IMR-90 (cell line): Measurements from ENCODE around the gene KCNQ5. TPM values are rescaled to one million over a fixed set of nuclear protein-coding genes. Genes with fewer than 3 reads are reported as not detected.
A peak's percentile ranks its signal among the peaks of the same experiment; 100 is the strongest.

Experiments used
- ATAC-seq: fragments of 200-7000 bp; cut with Tn5 transposase; 2 replicates; pipeline ENCODE4 v1.9.1; 2020; ENCODE audit warnings: low read depth, mild to moderate bottlenecking, moderate library complexity
- BruUV-seq: library from RNA; stranded (reverse); fragments of 400-500 nt; replicated peaks from 2 replicates; lab custom pipeline; 2021; lab: Mats Ljungman, UMichigan
- CTCF ChIA-PET: fragments of 300-600 bp; formaldehyde crosslinking; extraction: SDS; loops from one replicate; lab custom pipeline; 2021; ENCODE audit warnings: antibody characterized with exemption; lab: Yijun Ruan, JAX
- POLR2A ChIA-PET: fragments of 300-600 bp; sonication (Branson Sonifier 250); formaldehyde crosslinking; loops from one replicate; lab custom pipeline; 2022; ENCODE audit warnings: antibody characterized with exemption; ENCODE audit not compliant: unreplicated experiment; lab: Charles Lee
- DNase-seq: peaks from one replicate; pipeline ENCODE4 v3.0.0; 2013
- H2AFZ ChIP-seq: replicated peaks from 2 replicates; pipeline ENCODE3; 2013; ENCODE audit warnings: low read length, mild to moderate bottlenecking; ENCODE audit not compliant: poor library complexity
- H2AK5ac ChIP-seq: 2 replicates; pipeline ENCODE4 v1.6.1; 2013; ENCODE audit warnings: low read depth, low read length, inconsistent platforms
- H2AK9ac ChIP-seq: replicated peaks from 2 replicates; pipeline ENCODE3; 2013; ENCODE audit warnings: mild to moderate bottlenecking, low read depth, low read length, moderate library complexity; ENCODE audit not compliant: poor library complexity
- H2BK120ac ChIP-seq: 2 replicates; pipeline ENCODE4 v1.6.1; 2013; ENCODE audit warnings: low read depth, low read length, inconsistent platforms
- H2BK15ac ChIP-seq: 3 replicates; pipeline ENCODE4 v1.6.1; 2013; ENCODE audit warnings: low read depth, low read length, inconsistent platforms
- H2BK20ac ChIP-seq: 2 replicates; pipeline ENCODE4 v1.6.1; 2013; ENCODE audit warnings: low read depth, mild to moderate bottlenecking, inconsistent platforms, low read length, moderate library complexity
- H2BK5ac ChIP-seq: 2 replicates; pipeline ENCODE4 v1.6.1; 2013; ENCODE audit warnings: mild to moderate bottlenecking, low read depth, low read length, inconsistent platforms; ENCODE audit not compliant: poor library complexity, severe bottlenecking
- H3K14ac ChIP-seq: replicated peaks from 2 replicates; pipeline ENCODE4 v1.6.1; 2013; ENCODE audit warnings: low read depth, low read length, inconsistent platforms
- H3K18ac ChIP-seq: 2 replicates; pipeline ENCODE4 v1.6.1; 2013; ENCODE audit warnings: low read depth, low read length, control low read depth
- H3K23ac ChIP-seq: 2 replicates; pipeline ENCODE4 v1.6.1; 2013; ENCODE audit warnings: low read depth, low read length, inconsistent platforms
- H3K27ac ChIP-seq: 2 replicates; pipeline ENCODE4 v1.5.1; 2013; ENCODE audit warnings: mild to moderate bottlenecking, control low read depth, low read length; ENCODE audit not compliant: insufficient read depth
- H3K27me3 ChIP-seq: 2 replicates; pipeline ENCODE4 v1.6.1; 2013; ENCODE audit warnings: low read length; ENCODE audit not compliant: control insufficient read depth, insufficient read depth
- H3K36me3 ChIP-seq: 2 replicates; pipeline ENCODE4 v1.6.1; 2013; ENCODE audit warnings: low read length, mixed read lengths; ENCODE audit not compliant: control insufficient read depth, insufficient read depth
- H3K4ac ChIP-seq: 2 replicates; pipeline ENCODE4 v1.6.1; 2013; ENCODE audit warnings: low read depth, low read length, inconsistent platforms
- H3K4me1 ChIP-seq: 2 replicates; pipeline ENCODE4 v1.6.1; 2013; ENCODE audit warnings: low read length, mixed read lengths; ENCODE audit not compliant: control insufficient read depth, insufficient read depth
- H3K4me2 ChIP-seq: 2 replicates; pipeline ENCODE4 v1.6.1; 2013; ENCODE audit warnings: low read depth, mild to moderate bottlenecking, control low read depth, low read length, moderate library complexity
- H3K4me3 ChIP-seq: 2 replicates; pipeline ENCODE4 v1.5.1; 2013; ENCODE audit warnings: low read depth, mild to moderate bottlenecking, control low read depth, low read length, moderate library complexity; ENCODE audit not compliant: insufficient read depth
- H3K56ac ChIP-seq: 2 replicates; pipeline ENCODE4 v1.6.1; 2013; ENCODE audit warnings: low read length, inconsistent platforms; ENCODE audit not compliant: insufficient read depth; ENCODE audit errors: extremely low read depth
- H3K79me1 ChIP-seq, 2 experiments: 2 replicates each; pipeline ENCODE4 v1.6.1; 2013; ENCODE audit warnings: low read length in 2 of 2, inconsistent platforms in 1 of 2, low read depth in 1 of 2
- H3K9ac ChIP-seq: 2 replicates; pipeline ENCODE4 v1.6.1; 2013; ENCODE audit warnings: low read depth, low read length, control low read depth
- H3K9me1 ChIP-seq: 2 replicates; pipeline ENCODE4 v1.6.1; 2013; ENCODE audit warnings: low read length, inconsistent platforms; ENCODE audit not compliant: insufficient read depth
- H3K9me3 ChIP-seq: 2 replicates; pipeline ENCODE4 v1.6.1; 2013; ENCODE audit warnings: low read length; ENCODE audit not compliant: control insufficient read depth, insufficient read depth
- H4K20me1 ChIP-seq: 2 replicates; pipeline ENCODE4 v1.6.1; 2013; ENCODE audit warnings: low read length, inconsistent platforms; ENCODE audit not compliant: insufficient read depth
- H4K5ac ChIP-seq: 2 replicates; pipeline ENCODE4 v1.6.1; 2013; ENCODE audit warnings: mild to moderate bottlenecking, low read depth, low read length, control low read depth
- H4K8ac ChIP-seq, 2 experiments: 2 replicates each; pipeline ENCODE4 v1.6.1; 2013; ENCODE audit warnings: low read depth in 2 of 2, low read length in 2 of 2, control low read depth in 1 of 2, inconsistent platforms in 1 of 2
- H4K91ac ChIP-seq: 2 replicates; pipeline ENCODE4 v1.6.1; 2013; ENCODE audit warnings: low read depth, low read length, inconsistent platforms; ENCODE audit not compliant: insufficient read depth
- BHLHE40 ChIP-seq: fragments of 150-350 bp; IDR thresholded peaks from 2 replicates; pipeline ENCODE4 v1.6.1; 2016; ENCODE audit warnings: mild to moderate bottlenecking, low read depth, low read length
- CEBPB ChIP-seq: IDR thresholded peaks from 2 replicates; pipeline ENCODE4 v1.6.1; 2012; ENCODE audit warnings: low read depth, low read length, improper control_type of control experiment
- CHD1 ChIP-seq: IDR thresholded peaks from 2 replicates; pipeline ENCODE4 v1.6.1; 2012; ENCODE audit warnings: low read depth, low read length, improper control_type of control experiment
- FOS ChIP-seq: fragments of 150-350 bp; IDR thresholded peaks from 2 replicates; pipeline ENCODE4 v1.6.1; 2016; ENCODE audit warnings: low read depth, low read length
- MAFK ChIP-seq: IDR thresholded peaks from 2 replicates; pipeline ENCODE4 v1.6.1; 2012; ENCODE audit warnings: low read depth, low read length, improper control_type of control experiment
- MAZ ChIP-seq: IDR thresholded peaks from 2 replicates; pipeline ENCODE4 v1.6.1; 2012; ENCODE audit warnings: low read depth, mild to moderate bottlenecking, low read length, improper control_type of control experiment, moderate library complexity, borderline replicate concordance
- MXI1 ChIP-seq: IDR thresholded peaks from 2 replicates; pipeline ENCODE4 v1.6.1; 2012; ENCODE audit warnings: low read depth, mild to moderate bottlenecking, low read length, moderate library complexity, borderline replicate concordance
- NFE2L2 ChIP-seq: fragments of 150-350 bp; IDR thresholded peaks from 2 replicates; pipeline ENCODE4 v1.6.1; 2016; ENCODE audit warnings: low read depth, mild to moderate bottlenecking, low read length
- POLR2A ChIP-seq: IDR thresholded peaks from 2 replicates; pipeline ENCODE4 v1.6.1; 2012; ENCODE audit warnings: mild to moderate bottlenecking, low read depth, low read length
- RAD21 ChIP-seq: IDR thresholded peaks from 2 replicates; pipeline ENCODE4 v1.6.1; 2012; ENCODE audit warnings: low read length, improper control_type of control experiment
- RCOR1 ChIP-seq: IDR thresholded peaks from 2 replicates; pipeline ENCODE4 v1.6.1; 2012; ENCODE audit warnings: mild to moderate bottlenecking, low read length, improper control_type of control experiment; ENCODE audit not compliant: insufficient replicate concordance
- RFX5 ChIP-seq: IDR thresholded peaks from 2 replicates; pipeline ENCODE4 v1.8.0; 2012; ENCODE audit warnings: low read depth, mild to moderate bottlenecking, low read length, moderate library complexity
- SMC3 ChIP-seq: fragments of 150-350 bp; IDR thresholded peaks from 2 replicates; pipeline ENCODE4 v1.6.1; 2016; ENCODE audit warnings: low read depth, mild to moderate bottlenecking, antibody characterized with exemption, low read length, moderate library complexity
- WGBS, 2 experiments: methylation state at CpG; one replicate each; pipeline versions ENCODE4 v1.1.5 to v1.1.7; 2013; ENCODE audit warnings: missing lambda C conversion rate in 2 of 2; ENCODE audit not compliant: insufficient read length in 1 of 2; ENCODE audit errors: extremely low coverage in 2 of 2; 5-methylcytosine and 5-hydroxymethylcytosine counted together
- dilution Hi-C: fragments of 300-500 bp; cut with HindIII; formaldehyde crosslinking; loops from one replicate; pipeline ENCODE4 v1.14.3; 2018; ENCODE audit warnings: low sequenced_read_pairs; ENCODE audit not compliant: unreplicated experiment
- in situ Hi-C: fragments of 300-500 bp; cut with MboI; formaldehyde crosslinking; loops from 3 replicates; pipeline ENCODE4 v1.14.3; 2019; ENCODE audit warnings: low sequenced_read_pairs, inconsistent platforms, mixed read lengths
- intact Hi-C: fragments of 100-400 bp; cut with micrococcal nuclease; formaldehyde crosslinking; loops from 2 replicates; pipeline ENCODE4 v1.10.0; 2022
- polyA plus RNA-seq, 3 experiments: library from polyadenylated mRNA; depleted of rRNA; stranded (reverse); fragments of >200 nt; gene quantifications; 2 replicates each; pipeline ENCODE4 v1.2.3, GENCODE V29; 2012; ENCODE audit warnings: low replicate concordance in 1 of 3
- total RNA-seq: library from RNA; depleted of rRNA; stranded (reverse); fragments of >200 nt; gene quantifications from 2 replicates; pipeline ENCODE4 v1.2.3, GENCODE V29; 2012
- TF ChIP-seq, protein P1 (sequence below): conservative IDR thresholded peaks from 2 replicates; pipeline ENCODE4 v1.5.1; 2012; ENCODE audit warnings: mild to moderate bottlenecking, low read depth, low read length, improper control_type of control experiment
- TF ChIP-seq, protein P2 (sequence below): fragments of 150-350 bp; IDR thresholded peaks from 2 replicates; pipeline ENCODE4 v1.6.1; 2016; ENCODE audit warnings: low read depth, mild to moderate bottlenecking, low read length, moderate library complexity, borderline replicate concordance
- TF ChIP-seq, protein P3 (sequence below): fragments of 150-350 bp; IDR thresholded peaks from 2 replicates; pipeline ENCODE4 v1.6.1; 2017; ENCODE audit warnings: mild to moderate bottlenecking, antibody characterized with exemption, low read length, low read depth

The KCNQ5 gene
- total and polyA plus RNA-seq, 2 of the 4 experiments (the other 2 are of a cell fraction) = 0.75 to 1.3 TPM

DNA sequence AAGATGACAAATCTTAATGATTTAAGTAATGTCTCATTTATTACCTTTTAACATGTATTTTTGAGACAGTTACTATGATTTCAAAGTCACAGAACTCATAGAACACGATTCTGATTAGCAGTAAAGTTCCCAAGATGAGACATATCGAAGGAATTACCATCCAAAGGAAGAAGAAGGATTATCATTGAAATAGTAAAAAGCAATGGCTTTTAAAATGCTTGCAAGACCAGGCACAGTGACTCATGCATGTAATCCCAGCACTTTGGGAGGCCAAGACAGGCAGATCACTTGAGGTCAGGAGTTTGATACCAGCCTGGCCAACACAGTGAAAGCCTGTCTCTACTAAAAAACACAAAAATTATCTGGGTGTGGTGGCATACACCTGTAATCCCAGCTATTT, 384.3 kb downstream of the KCNQ5 start:
- Histone ChIP-seq H3K4me2 (no peak overlapping the region), H2BK20ac (no peak overlapping the region), H3K56ac (no peak overlapping the region), H2BK5ac (no peak overlapping the region), H2AFZ (no peak overlapping the region), H3K18ac (no peak overlapping the region), H3K4me1 (no peaks in the 10 kb centered on the region), H3K9me1 (no peaks in the 10 kb centered on the region), H2AK5ac (no peak overlapping the region), H3K4ac (no peak overlapping the region), H3K14ac (no peak overlapping the region), H4K91ac (no peak overlapping the region), H3K4me3 (no peak overlapping the region), H4K5ac (no peak overlapping the region), H3K27ac (no peak overlapping the region), H4K20me1 (no peaks in the 10 kb centered on the region), H3K9ac (no peak overlapping the region), H2BK120ac (no peak overlapping the region), H2AK9ac (no peak overlapping the region), H4K8ac (no peak overlapping the region), H3K23ac (no peak overlapping the region), H3K27me3 (no peaks in the 10 kb centered on the region), H3K79me1 (no peaks in the 10 kb centered on the region), H3K36me3 (no peaks in the 10 kb centered on the region), H2BK15ac (no peak overlapping the region), H3K9me3 (no peaks in the 10 kb centered on the region)
- in situ Hi-C loops = no loop called here
- dilution Hi-C loops = no loop called here
- DNase-seq = peak; percentile 33
- ATAC-seq = peak; percentile 29; the same call in 1 of the 2 replicates
- ChIA-PET POLR2A (no interaction called here), CTCF (no interaction called here)
- intact Hi-C loops = no loop called here
- no TSS peak for BruUV-seq
- no peak for TF ChIP-seq POLR2A
- TF ChIP-seq, protein P1, sequence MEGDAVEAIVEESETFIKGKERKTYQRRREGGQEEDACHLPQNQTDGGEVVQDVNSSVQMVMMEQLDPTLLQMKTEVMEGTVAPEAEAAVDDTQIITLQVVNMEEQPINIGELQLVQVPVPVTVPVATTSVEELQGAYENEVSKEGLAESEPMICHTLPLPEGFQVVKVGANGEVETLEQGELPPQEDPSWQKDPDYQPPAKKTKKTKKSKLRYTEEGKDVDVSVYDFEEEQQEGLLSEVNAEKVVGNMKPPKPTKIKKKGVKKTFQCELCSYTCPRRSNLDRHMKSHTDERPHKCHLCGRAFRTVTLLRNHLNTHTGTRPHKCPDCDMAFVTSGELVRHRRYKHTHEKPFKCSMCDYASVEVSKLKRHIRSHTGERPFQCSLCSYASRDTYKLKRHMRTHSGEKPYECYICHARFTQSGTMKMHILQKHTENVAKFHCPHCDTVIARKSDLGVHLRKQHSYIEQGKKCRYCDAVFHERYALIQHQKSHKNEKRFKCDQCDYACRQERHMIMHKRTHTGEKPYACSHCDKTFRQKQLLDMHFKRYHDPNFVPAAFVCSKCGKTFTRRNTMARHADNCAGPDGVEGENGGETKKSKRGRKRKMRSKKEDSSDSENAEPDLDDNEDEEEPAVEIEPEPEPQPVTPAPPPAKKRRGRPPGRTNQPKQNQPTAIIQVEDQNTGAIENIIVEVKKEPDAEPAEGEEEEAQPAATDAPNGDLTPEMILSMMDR = no peak
- no peak for TF ChIP-seq MAZ
- TF ChIP-seq MXI1 = no peak
- no peak for TF ChIP-seq FOS
- no peak for TF ChIP-seq MAFK
- no peak for TF ChIP-seq BHLHE40
- no peak for TF ChIP-seq RCOR1
- no peak for TF ChIP-seq CHD1
- TF ChIP-seq, protein P2, sequence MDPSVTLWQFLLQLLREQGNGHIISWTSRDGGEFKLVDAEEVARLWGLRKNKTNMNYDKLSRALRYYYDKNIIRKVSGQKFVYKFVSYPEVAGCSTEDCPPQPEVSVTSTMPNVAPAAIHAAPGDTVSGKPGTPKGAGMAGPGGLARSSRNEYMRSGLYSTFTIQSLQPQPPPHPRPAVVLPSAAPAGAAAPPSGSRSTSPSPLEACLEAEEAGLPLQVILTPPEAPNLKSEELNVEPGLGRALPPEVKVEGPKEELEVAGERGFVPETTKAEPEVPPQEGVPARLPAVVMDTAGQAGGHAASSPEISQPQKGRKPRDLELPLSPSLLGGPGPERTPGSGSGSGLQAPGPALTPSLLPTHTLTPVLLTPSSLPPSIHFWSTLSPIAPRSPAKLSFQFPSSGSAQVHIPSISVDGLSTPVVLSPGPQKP = no peak
- TF ChIP-seq SMC3 = no peak
- TF ChIP-seq NFE2L2 = no peak
- TF ChIP-seq CEBPB = no peak
- TF ChIP-seq RFX5 = no peak
- TF ChIP-seq, protein P3, sequence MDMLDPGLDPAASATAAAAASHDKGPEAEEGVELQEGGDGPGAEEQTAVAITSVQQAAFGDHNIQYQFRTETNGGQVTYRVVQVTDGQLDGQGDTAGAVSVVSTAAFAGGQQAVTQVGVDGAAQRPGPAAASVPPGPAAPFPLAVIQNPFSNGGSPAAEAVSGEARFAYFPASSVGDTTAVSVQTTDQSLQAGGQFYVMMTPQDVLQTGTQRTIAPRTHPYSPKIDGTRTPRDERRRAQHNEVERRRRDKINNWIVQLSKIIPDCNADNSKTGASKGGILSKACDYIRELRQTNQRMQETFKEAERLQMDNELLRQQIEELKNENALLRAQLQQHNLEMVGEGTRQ = no peak
- TF ChIP-seq RAD21 = no peak
- WGBS, 2 experiments = 83% methylated on average over 1 of the region's 2 CpGs; no CpG with 5 or more reads in 1 of the 2 experiments
